Measurements from ENCODE around the gene BMPR1B. TPM values are rescaled to one million over a fixed set of nuclear protein-coding genes. Genes with fewer than 3 reads are reported as not detected.
A peak's percentile ranks its signal among the peaks of the same experiment; 100 is the strongest.

Gene BMPR1B
- total RNA-seq (under 1 TPM; 0.59 to 0.70 TPM), polyA plus RNA-seq (under 1 TPM; 0.27 to 0.38 TPM)

- Histone ChIP-seq H3K9ac (ENCODE audit: low read depth in 1 of 2, low read length in 2 of 2) (no peak within 1 kb of the TSS), H3K4me3 (ENCODE audit: low read depth in 1 of 3, low read length in 3 of 3) (peak within 1 kb of the TSS in 2 of 3 donors; percentile 36 to 83), H3K9me3 (ENCODE audit: control insufficient read depth in 4 of 4, low read length in 3 of 4) (no peaks in the 10 kb centered on the region), H3K4me1 (ENCODE audit: control insufficient read depth in 4 of 4, insufficient read depth in 4 of 4, low read length in 3 of 4) (peaks cover 4 to 15% (median 8%) of the 10 kb centered on the region in 4 donors), H3K27me3 (ENCODE audit: control insufficient read depth in 4 of 4, insufficient read depth in 4 of 4, low read length in 3 of 4) (peaks cover 0 to 17% (median 5%) of the 10 kb centered on the region in 4 donors), H3K27ac (ENCODE audit: low read depth in 1 of 2, low read length in 2 of 2) (no peak within 1 kb of the TSS), H3K36me3 (ENCODE audit: control insufficient read depth in 4 of 4, insufficient read depth in 3 of 4, low read depth in 1 of 4, low read length in 3 of 4) (no peaks in the 10 kb centered on the region)
- no peak for DNase-seq (ENCODE audit: low spot score)
- 4% methylated on average over 76 of the region's 77 CpGs for WGBS
- TF ChIP-seq MAX (IDR thresholded peaks at IDR 0.05) (no peak), REST (IDR thresholded peaks at IDR 0.05) (no peak), HNF4A (conservative IDR thresholded peaks at IDR 0.05) (no peak), FOXA1 (IDR thresholded peaks at IDR 0.05) (no peak), CTCF (IDR thresholded peaks at IDR 0.05; ENCODE audit: low read depth, low read length, missing input control) (no peak), FOXA2 (IDR thresholded peaks at IDR 0.05) (no peak), HNF4G (IDR thresholded peaks at IDR 0.05) (no peak), RXRA (IDR thresholded peaks at IDR 0.05) (no peak), YY1 (IDR thresholded peaks at IDR 0.05) (no peak), ATF3 (IDR thresholded peaks at IDR 0.05) (no peak), ZBTB33 (IDR thresholded peaks at IDR 0.05) (no peak), GABPA (IDR thresholded peaks at IDR 0.05 in 1 of 2, conservative IDR thresholded peaks at IDR 0.05 in 1 of 2) (no peak), TAF1 (conservative IDR thresholded peaks at IDR 0.05) (no peak), NR2F2 (IDR thresholded peaks at IDR 0.05) (no peak), SP1 (IDR thresholded peaks at IDR 0.05) (no peak), EGR1 (IDR thresholded peaks at IDR 0.05; ENCODE audit: low read depth in 2 of 2) (no peak)
Measured at GRCh38 chr4:94757192-94758140, at the start of gene BMPR1B. TSS of gene BMPR1B (plus strand) at chr4:94757955. CDS start at chr4:95104425, 346,470 bp downstream.

Measured in liver (tissue), 9 donors.